AG04449 (cell line): ENCODE data around the gene PDX1.

Experiments
- CTCF ChIA-PET: fragments of 350-600 bp; formaldehyde crosslinking; extraction: SDS; loops from one replicate; lab custom pipeline; 2021; ENCODE audit warnings: antibody characterized with exemption; lab: Yijun Ruan, JAX
- POLR2A ChIA-PET: fragments of 400-600, 350-600 bp; formaldehyde crosslinking; extraction: SDS; loops from one replicate; lab custom pipeline; 2020; ENCODE audit warnings: antibody characterized with exemption, inconsistent platforms; lab: Yijun Ruan, JAX
- DNase-seq: peaks from one replicate; pipeline ENCODE4 v3.0.0-alpha.2; 2010; ENCODE audit warnings: low read depth, low spot score
- H3K4me3 ChIP-seq: 2 replicates; pipeline ENCODE4 v1.5.1; 2011; ENCODE audit warnings: low read depth, mild to moderate bottlenecking, control low read depth, low read length
- CTCF ChIP-seq: IDR thresholded peaks from one replicate; pipeline ENCODE4 v1.5.1; 2011; ENCODE audit warnings: mild to moderate bottlenecking, moderate library complexity, low read length, control low read depth, inconsistent platforms; ENCODE audit not compliant: insufficient read depth; ENCODE audit errors: missing control alignments

Gene PDX1

GRCh38 chr13:27929868-27930267, 10.1 kb downstream of the PDX1 start:
- H3K4me3 ChIP-seq: no peak overlapping the region
- CTCF ChIA-PET: interaction anchor here (0.6 to 1.8 kb wide), 2 partner anchors 24 to 55 kb away, joined by 3 to 6 read pairs; no protein-coding TSS in a partner anchor
- POLR2A ChIA-PET: no interaction called here
- no peak for TF ChIP-seq CTCF
- DNase-seq: no peak

- POLR2A ChIA-PET: no interaction called here
- no peak overlapping the region for H3K4me3 ChIP-seq
- TF ChIP-seq CTCF: no peak
- DNase-seq: no peak
- CTCF ChIA-PET: interaction anchor here (1.4 to 2.7 kb wide), 2 partner anchors 20 to 571 kb away, joined by 3 to 10 read pairs; no protein-coding TSS in a partner anchor
Measured at GRCh38 chr13:27933118-27933517, 13.3 kb downstream of the PDX1 start.

GRCh38 chr13:27933580-27934328, 14.0 kb downstream of the PDX1 start:
- no peak for DNase-seq
- H3K4me3 ChIP-seq: no peak overlapping the region
- POLR2A ChIA-PET: no interaction called here

GRCh38 chr13:27942972-27943371, 23.2 kb downstream of the PDX1 start:
- TF ChIP-seq CTCF: no peak
- ChIA-PET CTCF (interaction anchor here (0.9 to 1.7 kb wide), 2 partner anchors 11 to 41 kb away, joined by 3 to 13 read pairs; no protein-coding TSS in a partner anchor), POLR2A (no interaction called here)
- H3K4me3 ChIP-seq: no peak overlapping the region
- no peak for DNase-seq

More at GRCh38 chr13:27933580-27934328, 14.0 kb downstream of the PDX1 start:
- TF ChIP-seq CTCF: no peak
- CTCF ChIA-PET: interaction anchor here (1.4 to 2.7 kb wide), 2 partner anchors 20 to 571 kb away, joined by 3 to 10 read pairs; no protein-coding TSS in a partner anchor

GRCh38 chr13:27952876-27953675, 33.3 kb downstream of the PDX1 start:
- no peak for TF ChIP-seq CTCF
- peak overlapping the region; percentile 46 for H3K4me3 ChIP-seq
- CTCF ChIA-PET: interaction anchor here (0.9 to 6.2 kb wide), 37 partner anchors 8 to 970 kb away, joined by 3 to 111 read pairs (median 6); no protein-coding TSS in a partner anchor
- no peak for DNase-seq
- POLR2A ChIA-PET: no interaction called here
